HG03139 (cell line): ENCODE measurements around the gene TOP3A.

ENCODE experiments used
- ATAC-seq: cut with Tn5 transposase; IDR thresholded peaks from one replicate; pipeline ENCODE4 v1.9.1; 2021; ENCODE audit not compliant: unreplicated experiment

TOP3A gene

GRCh38 chr17:18235743-18236256, 79.0 kb downstream of the TOP3A start:
- no peak for ATAC-seq

- no peak for ATAC-seq
Measured at GRCh38 chr17:18234853-18235380, 79.9 kb downstream of the TOP3A start.

GRCh38 chr17:18233803-18234518, 80.8 kb downstream of the TOP3A start:
- no peak for ATAC-seq

DNA sequence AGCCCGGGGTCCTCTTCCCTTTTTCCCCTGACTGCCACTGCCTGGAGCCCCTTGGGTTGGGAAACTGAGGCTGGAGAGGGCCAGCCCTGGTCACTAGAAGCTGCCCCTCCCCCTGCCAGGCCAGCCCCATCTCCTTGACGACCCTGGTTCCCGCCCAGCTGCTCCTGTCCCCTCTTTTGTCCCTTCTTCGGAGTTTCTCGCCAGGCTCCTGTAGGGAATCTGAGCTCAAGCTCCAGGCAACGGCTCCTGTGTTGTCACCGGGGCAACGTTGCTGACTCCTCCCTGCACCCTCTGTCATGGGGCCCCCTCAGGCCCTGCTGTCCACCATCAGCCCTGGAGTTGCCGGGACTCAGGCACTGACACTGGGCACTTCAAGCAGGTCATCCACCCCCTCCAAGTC, 83.6 kb downstream of the TOP3A start:
- ATAC-seq, result no peak

DNA sequence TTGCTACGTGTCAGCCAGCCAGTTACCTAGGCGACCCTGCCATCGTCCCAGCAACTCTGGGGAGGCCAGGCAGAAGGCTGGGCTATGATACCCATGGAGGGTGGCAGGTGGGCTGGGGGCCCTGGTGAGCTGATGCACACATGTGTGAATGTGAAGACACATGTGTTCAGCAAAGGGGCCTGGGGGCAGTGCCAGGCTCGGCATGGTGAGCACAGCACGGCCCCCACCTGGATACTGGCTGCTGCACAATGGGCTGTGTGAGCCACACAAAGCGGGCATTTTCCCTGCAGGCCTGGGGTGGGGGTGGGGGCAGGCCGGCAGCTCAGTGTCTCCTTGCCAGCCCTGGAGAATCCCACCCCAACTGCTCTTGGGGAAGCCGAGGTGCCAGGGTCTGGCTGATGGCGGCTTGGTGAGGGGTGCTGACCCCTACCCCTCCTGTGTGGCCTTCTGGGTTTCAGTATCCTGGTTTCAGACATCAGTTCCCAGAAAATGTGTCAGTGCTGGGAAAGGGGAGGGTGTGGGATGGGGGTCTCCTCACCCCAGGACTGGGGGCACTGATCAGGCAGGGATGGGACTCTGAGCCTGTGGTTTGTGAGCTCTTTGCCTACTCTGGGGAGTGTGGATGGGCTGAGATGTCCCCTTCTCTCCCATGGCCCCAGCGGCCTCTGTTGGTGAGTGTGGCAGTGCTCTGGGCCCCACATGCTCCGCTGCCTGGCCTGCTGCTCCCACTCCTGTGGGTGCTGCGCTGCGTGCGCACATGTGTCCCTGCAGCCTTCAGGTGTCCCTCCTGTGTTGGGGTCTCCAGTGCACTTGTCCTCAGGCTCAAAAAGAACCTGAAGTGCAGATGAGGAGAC, 84.3 kb downstream of the TOP3A start:
- no peak for ATAC-seq

GRCh38 chr17:18229771-18230170, 85.0 kb downstream of the TOP3A start:
- no peak for ATAC-seq

DNA sequence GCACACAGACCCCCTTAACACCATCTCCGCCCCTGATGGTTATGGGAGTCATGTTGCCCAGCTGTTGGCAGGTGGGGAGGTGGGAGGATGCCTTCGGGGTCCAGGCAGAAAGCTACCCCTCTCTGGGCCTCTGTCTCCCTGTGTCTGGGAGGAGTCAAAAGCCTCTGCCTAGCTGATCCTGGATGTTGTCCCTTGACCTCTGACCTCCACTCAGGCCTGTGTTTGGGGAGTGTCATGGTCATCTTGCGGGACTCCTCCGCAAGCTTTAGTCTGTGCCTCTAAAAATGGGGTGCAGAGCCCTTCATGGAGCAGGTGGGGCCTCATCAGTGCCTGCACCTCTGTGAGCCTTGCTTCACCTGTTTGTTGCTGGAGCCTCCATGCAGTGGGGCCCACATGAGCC, 85.5 kb downstream of the TOP3A start:
- ATAC-seq, result no peak

DNA sequence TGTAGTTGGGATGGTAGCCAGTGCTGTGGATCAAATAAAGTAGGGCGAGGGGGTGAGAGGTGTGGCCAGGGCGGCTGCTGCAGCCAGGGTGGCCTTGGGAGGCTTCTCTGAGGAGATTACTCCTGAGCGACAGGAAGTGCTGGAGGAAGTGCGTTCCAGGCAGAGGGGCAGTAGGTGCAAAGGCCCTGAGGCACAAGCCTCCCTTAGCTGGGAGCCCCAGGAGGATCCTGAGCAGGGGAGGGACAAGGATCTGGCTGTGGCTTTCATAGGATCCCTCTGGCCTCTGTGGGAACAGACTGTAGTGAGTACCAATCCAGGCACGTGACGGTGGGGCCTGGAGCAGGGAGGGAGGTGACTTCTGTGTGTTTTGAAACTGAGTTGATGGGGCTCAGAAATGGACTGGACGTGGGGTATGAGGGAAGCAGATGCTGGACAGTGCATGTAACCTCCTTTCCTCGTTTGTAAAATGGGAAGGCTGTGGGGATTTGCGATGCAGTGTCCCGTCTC, 86.6 kb downstream of the TOP3A start:
- no peak for ATAC-seq

DNA sequence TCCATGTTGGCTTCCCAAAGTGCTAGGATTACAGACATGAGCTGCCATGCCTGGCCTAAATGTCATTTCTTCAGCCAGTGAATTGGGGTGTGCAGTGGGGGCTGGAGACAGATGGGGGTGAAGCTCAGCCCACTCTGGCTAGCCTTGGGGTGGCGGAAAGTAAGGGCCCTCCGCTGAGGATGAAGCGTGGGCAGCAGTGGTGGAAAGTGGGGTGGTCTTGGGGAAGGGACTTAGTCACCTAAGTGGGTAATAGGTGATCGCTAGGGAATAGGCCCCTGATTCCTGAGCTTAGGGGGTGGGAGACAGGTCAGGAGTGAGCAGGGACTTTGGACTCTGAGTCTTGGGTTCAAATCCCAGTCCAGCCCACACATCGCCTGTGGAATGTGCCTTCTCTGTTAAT, 87.2 kb downstream of the TOP3A start:
- ATAC-seq, result no peak

DNA sequence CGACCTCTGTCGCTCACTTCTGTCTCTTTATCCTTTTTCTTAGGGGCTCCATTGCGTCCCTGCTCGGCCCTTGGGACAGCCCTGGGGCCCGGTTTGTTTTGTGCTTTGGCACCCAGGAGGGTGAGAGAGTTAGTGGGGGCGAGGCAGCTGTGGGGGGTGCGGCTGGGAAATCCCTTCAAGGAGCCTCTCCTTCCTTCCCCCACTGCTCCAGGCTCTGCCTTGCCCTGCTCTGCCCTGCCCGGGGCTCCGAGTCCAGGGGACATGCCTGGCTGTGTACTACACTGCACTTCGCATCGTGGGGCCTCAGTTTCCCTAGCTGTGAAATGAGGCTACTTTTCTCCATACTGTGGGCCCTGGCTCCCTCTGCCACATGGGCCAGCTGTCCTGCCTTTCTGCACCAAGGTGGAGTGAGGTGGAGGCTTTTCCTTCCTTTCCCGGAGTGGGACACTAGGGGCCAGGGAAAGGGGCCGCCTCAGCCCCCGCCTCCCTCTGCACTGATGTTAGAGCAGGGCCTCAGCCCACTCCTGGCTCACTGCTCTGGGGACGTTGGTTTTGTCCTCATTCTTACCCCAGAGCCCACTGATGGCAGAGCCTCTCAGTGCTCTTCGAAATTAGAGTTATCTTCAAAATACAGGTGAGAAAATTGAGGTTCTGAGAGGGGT, 88.4 kb downstream of the TOP3A start:
- no peak for ATAC-seq

DNA sequence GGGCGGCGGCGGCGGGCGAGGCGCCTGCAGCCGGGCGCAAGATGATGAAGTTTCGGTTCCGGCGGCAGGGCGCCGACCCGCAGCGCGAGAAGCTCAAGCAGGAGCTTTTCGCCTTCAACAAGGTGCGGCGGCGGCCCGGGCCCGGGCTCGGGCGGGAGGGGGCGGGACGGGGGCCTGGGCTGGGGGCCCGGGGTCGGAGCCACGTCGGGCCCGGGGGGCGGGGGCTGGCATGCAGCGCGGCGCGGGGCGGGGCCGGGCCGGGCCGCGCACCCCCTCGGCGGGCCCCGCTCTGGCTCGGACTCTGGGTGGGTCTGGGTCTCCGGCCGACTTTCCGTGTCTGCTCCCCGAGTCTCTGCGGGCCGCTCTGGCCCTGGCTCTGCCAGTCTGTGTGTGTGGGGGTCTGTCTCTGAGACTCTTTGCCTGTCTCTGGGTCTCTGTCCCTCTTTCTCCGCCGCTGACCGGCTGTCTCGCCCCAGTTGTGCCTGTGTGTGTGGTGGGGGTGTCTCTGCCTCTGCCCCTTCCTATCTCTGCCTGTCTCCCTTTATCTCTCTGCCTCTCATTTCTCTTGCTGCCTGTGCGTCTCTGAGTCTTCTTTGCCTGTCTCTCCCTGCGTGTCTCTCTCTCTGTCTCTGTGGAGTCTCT, 89.0 kb downstream of the TOP3A start:
- ATAC-seq, result peak; percentile 2

- peak; percentile 80 for ATAC-seq
Measured at GRCh38 chr17:18225121-18225641, 89.6 kb downstream of the TOP3A start, which contains the start of gene LLGL1. Gene LLGL1, plus strand, starts transcription at chr17:18225635. Its CDS starts 48 bp downstream, at chr17:18225683.

DNA sequence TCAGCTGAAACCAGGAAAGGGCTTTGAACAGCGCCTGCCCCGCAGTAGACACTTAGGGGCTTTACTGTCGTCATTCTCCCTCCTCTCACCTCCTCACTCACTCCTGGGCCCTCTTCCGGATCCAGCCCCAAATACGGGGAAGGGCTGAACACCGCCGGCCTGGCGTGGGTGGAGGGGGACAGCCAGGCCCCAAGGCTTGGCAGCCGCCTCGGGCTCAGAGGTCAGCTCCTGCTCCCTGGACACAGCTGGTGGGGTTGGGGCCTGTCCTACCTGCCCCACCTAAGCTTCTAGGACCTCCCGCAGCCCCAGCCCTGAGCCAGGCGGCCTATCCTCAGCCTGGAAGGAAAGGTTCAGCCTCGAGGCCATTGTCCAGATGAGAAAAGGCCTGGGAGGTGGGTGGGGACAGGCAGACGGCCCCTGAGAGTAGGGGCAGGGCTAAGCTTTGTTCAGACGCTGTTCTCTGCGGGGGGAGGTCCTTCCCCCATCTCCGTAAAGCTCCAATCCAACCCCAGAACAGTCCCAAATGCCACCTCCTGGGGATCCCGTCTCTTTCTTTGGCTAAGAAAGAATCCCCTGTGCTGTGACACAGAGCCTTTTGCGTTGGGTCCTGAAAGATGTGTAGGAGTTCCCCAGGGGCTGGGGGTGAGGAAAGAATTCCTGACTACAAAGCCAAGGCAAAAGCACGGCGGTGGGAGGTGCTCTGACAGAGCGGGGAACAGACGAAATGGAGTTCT, 90.2 kb downstream of the TOP3A start:
- no peak for ATAC-seq

DNA sequence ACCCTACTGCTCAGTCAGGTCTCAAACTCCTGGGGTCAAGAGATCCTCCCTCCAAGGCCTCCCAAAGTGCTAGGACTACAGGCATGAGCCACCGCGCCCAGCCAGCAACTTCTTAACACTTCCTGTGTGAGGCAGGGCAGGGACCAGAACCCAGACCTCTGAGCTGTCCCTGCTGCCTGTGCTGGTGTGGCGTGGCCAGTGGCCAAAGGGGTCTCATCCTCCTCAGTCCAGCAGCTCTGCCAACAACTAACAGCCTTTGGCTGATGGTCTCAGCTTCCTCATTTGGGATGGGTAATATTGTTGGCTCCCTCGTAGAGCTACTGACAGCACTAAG, 90.8 kb downstream of the TOP3A start:
- ATAC-seq, result no peak
